Activated T-helper 2 cell treated with anti-CD3 and anti-CD28 coated beads, Interferon-gamma antibody, Interleukin-2, Interleukin-4, amounts not matched to agents 10 μg/mL and 5 μg/mL and 100 μg/mL, durations not matched to agents 14 hours and 24 hours and 36 hours (primary cell): Measurements from ENCODE around the gene KLHL18. TPM values are rescaled to one million over a fixed set of nuclear protein-coding genes. Genes with fewer than 3 reads are reported as not detected.
"Not testable (repeated sequence)": the region's sequence is repeated elsewhere in the genome, so short reads cannot be mapped to it uniquely, and the experiment has no call there.

ENCODE experiments used
- DNase-seq: peaks from one replicate; pipeline ENCODE4 v3.0.0; 2021; ENCODE audit warnings: low spot score
- H3K27ac Mint-ChIP-seq: one replicate; pipeline ENCODE4 v1.8.0; 2021; ENCODE audit warnings: mixed read lengths
- H3K27me3 Mint-ChIP-seq: one replicate; pipeline ENCODE4 v1.8.0; 2021; ENCODE audit warnings: low read depth, mixed read lengths
- H3K36me3 Mint-ChIP-seq: one replicate; pipeline ENCODE4 v1.8.0; 2021; ENCODE audit warnings: low read depth, mixed read lengths
- H3K4me1 Mint-ChIP-seq: one replicate; pipeline ENCODE4 v1.8.0; 2021; ENCODE audit warnings: low read depth, mixed read lengths
- H3K4me3 Mint-ChIP-seq: one replicate; pipeline ENCODE4 v1.8.0; 2021; ENCODE audit warnings: low read depth, mild to moderate bottlenecking, moderate library complexity, mixed read lengths
- H3K9me3 Mint-ChIP-seq: one replicate; pipeline ENCODE4 v1.8.0; 2021; ENCODE audit warnings: mixed read lengths
- intact Hi-C: fragments of 100-400 bp; cut with micrococcal nuclease; formaldehyde crosslinking; loops from one replicate; pipeline ENCODE4 v1.15.1; 2023
- total RNA-seq: library from RNA; stranded (reverse); gene quantifications from 2 replicates; pipeline ENCODE4 v1.2.3, GENCODE V29; 2022

The KLHL18 gene
- total RNA-seq, 1 donor from 2014 or later = 35.7 TPM

DNA sequence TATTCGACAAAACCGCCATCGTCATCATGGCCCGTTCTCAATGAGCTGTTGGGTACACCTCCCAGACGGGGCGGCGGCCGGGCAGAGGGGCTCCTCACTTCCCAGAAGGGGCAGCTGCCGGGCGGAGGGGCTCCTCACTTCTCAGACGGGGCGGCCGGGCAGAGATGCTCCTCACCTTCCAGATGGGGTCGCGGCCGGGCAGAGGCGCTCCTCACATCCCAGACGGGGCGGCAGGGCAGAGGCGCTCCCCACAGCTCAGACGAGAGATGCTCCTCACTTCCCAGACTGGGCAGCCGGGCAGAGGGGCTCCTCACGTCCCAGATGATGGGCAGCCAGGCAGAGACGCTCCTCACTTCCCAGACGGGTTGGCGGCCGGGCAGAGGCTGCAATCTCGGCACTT is 26.5 kb downstream of the KLHL18 start:
- peaks cover 37% of the 10 kb centered on the region for H3K36me3 Mint-ChIP-seq
- H3K27me3 Mint-ChIP-seq, intact Hi-C loops, H3K27ac Mint-ChIP-seq, H3K4me3 Mint-ChIP-seq, DNase-seq, H3K9me3 Mint-ChIP-seq, H3K4me1 Mint-ChIP-seq: not testable (repeated sequence)

- intact Hi-C loops = no loop called here
- no peak overlapping the region for H3K4me3 Mint-ChIP-seq
- peaks cover 36% of the 10 kb centered on the region for H3K36me3 Mint-ChIP-seq
- H3K9me3 Mint-ChIP-seq = no peaks in the 10 kb centered on the region
- DNase-seq = no peak
- no peaks in the 10 kb centered on the region for H3K27me3 Mint-ChIP-seq
- H3K27ac Mint-ChIP-seq = no peak overlapping the region
- peaks cover 5% of the 10 kb centered on the region for H3K4me1 Mint-ChIP-seq
These were observed 27.6 kb downstream of the KLHL18 start for GRCh38 chr3:47310391-47310790.

DNA sequence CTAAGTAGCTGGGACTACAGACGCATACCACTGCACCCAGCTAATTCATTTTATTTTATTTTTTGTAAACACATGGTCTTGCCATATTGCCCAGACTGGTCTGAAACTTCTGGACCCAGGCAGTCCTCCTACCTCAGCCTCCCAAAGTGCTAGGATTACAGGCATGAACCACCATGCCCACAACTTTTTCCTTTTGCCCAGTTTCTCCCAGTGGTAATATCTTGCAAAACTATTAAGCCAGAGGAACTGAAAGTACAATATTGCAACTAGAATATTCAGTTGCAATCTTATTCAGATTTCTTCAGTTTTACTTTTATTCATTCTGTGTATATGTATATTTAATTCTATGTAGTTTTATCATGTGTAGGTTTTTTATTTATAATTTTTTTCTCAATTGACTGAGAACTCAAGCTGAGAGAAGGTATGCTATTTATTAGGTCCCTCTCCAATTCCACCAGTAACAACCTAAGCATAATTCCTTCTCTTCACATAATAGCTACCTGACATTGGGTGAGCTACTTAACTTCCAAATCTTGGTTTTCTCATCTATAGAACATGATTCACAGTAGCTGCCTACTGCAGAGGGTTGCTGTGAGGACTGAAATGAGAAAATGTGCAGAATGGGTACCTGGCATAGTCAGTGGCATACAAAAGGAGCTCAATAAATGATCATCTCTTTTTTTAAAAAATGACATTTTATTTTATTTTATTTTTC is 30.8 kb downstream of the KLHL18 start:
- H3K27ac Mint-ChIP-seq = no peak overlapping the region
- intact Hi-C loops = no loop called here
- DNase-seq = no peak
- no peaks in the 10 kb centered on the region for H3K4me1 Mint-ChIP-seq
- no peak overlapping the region for H3K4me3 Mint-ChIP-seq
- H3K9me3 Mint-ChIP-seq = no peaks in the 10 kb centered on the region
- H3K36me3 Mint-ChIP-seq = peaks cover 16% of the 10 kb centered on the region
- no peaks in the 10 kb centered on the region for H3K27me3 Mint-ChIP-seq

- Mint-ChIP-seq H3K27ac (no peak overlapping the region), H3K27me3 (no peaks in the 10 kb centered on the region), H3K9me3 (no peaks in the 10 kb centered on the region), H3K4me3 (no peak overlapping the region), H3K36me3 (peaks cover 11% of the 10 kb centered on the region), H3K4me1 (no peaks in the 10 kb centered on the region)
- no peak for DNase-seq
- intact Hi-C loops = no loop called here
These were observed 31.5 kb downstream of the KLHL18 start for GRCh38 chr3:47314056-47314764.

DNA sequence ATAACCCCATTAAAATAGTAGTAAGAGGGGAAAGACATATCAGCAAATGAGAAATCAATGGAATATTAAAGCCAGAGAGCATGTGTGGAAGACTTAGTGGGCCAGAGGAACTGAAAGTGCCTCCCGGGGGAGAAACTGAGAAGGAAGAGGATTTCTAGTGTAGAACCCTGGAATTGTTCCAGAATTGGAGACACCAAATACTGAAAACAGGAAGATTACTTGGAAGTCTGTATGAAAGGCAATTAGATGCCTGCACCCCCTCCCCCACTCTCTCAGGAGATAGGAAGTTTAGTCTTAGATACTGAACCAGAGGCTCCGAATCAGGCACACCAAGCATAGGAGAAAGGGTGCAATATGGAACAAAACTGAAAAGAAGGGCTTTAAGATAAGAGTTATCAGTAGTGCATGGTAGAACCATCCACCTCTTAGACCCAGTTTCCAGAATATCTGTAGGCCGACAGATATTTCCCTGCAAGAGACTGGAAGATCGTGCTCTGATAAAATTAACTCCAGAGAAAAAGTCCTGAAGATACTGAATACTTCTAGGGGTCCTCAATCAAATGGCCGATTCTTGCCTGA is 32.4 kb downstream of the KLHL18 start:
- no peak for DNase-seq
- Mint-ChIP-seq H3K27ac (no peak overlapping the region), H3K27me3 (no peaks in the 10 kb centered on the region), H3K4me1 (no peaks in the 10 kb centered on the region), H3K9me3 (no peaks in the 10 kb centered on the region), H3K36me3 (peaks cover 11% of the 10 kb centered on the region), H3K4me3 (no peak overlapping the region)
- intact Hi-C loops = no loop called here

DNA sequence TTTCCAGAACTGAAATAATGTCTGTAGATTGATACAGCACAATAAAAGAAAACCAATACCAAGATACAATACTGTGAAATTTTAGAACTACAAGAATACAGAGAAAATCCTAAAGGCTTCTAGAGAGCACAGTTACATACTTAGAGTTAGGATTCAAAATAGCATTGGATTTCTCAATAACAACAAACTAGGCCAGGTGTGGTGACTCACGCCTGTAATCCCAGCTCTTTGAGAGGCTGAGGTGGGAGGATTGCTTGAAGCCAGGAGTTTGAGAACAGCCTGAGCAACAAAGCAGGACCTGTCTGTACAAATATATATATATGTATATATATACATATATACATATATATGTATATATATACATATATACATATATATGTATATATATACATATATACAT is 33.4 kb downstream of the KLHL18 start:
- H3K36me3 Mint-ChIP-seq = peaks cover 14% of the 10 kb centered on the region
- DNase-seq, H3K27me3 Mint-ChIP-seq, H3K4me3 Mint-ChIP-seq, H3K27ac Mint-ChIP-seq, intact Hi-C loops, H3K9me3 Mint-ChIP-seq, H3K4me1 Mint-ChIP-seq: not testable (repeated sequence)

- Mint-ChIP-seq H3K27me3 (no peaks in the 10 kb centered on the region), H3K4me3 (no peak overlapping the region), H3K4me1 (peaks cover 3% of the 10 kb centered on the region), H3K9me3 (no peaks in the 10 kb centered on the region), H3K36me3 (peaks cover 32% of the 10 kb centered on the region), H3K27ac (no peak overlapping the region)
- DNase-seq = no peak
- intact Hi-C loops = no loop called here
These were observed 36.2 kb downstream of the KLHL18 start for GRCh38 chr3:47318916-47319315.

DNA sequence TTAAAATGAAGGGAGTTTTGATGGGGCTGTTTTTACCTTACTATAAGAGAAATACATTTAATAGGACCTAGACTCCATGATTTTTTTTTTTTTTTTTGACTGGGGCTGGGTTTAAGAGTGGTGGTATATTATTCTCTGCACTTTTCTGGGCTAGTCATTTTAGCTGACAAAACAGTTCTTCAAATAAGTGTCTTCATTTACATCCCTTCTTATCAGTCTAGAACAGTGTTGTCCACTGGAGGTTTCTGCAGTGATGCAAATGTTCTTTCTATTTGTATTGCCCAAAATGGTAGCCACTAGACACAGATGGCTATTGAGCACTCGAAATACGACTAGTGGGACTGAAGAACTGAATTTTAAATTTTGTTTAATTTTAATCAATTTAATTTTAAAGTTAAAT is 37.2 kb downstream of the KLHL18 start:
- no peaks in the 10 kb centered on the region for H3K27me3 Mint-ChIP-seq
- peaks cover 3% of the 10 kb centered on the region for H3K4me1 Mint-ChIP-seq
- H3K4me3 Mint-ChIP-seq = no peak overlapping the region
- H3K9me3 Mint-ChIP-seq = no peaks in the 10 kb centered on the region
- H3K27ac Mint-ChIP-seq = no peak overlapping the region
- intact Hi-C loops = loop anchor here (5.0 kb wide), 2 partner anchors 453 to 613 kb away; no protein-coding TSS in a partner anchor
- peaks cover 29% of the 10 kb centered on the region for H3K36me3 Mint-ChIP-seq
- DNase-seq = no peak

DNA sequence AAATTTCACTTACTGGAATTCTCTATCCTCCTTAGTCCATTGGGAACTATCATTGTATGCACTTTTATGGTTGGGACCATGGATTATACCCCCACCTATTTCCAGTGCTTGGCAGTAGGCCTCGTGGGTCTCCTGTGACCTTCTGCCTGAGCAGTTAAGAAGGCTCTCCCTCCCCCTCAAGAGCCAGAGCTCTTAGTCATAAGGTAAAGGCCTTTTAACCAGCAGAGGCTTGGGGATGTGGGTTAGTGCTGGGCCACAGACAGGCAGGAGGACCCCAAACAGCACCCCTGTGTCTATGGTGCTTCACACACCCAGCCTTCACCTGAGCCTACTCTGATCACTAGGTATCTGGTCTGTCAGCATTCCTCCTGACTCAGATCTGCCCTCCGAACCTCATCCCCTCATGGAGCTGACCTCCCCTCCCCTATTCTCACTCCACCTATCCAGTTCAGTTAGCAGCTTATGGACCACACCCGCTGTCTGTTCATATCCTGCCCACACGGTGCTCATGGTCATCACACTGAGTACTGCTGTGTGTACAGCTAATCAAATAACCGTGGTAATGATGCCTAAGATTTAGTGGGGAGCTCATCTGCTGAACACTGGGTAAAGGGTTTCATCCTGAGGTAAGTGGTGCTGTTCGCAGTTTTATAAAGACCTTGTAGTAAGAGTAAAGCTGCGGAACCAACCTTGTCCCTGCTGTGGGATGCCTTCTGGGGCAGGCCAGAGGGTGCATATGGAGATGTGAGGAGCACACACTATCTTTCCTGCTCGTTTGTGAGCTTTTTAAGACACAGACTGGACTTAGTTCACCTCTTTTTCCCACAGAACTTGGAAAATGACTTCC is 40.9 kb downstream of the KLHL18 start:
- Mint-ChIP-seq H3K27ac (no peak overlapping the region), H3K4me3 (no peak overlapping the region), H3K9me3 (no peaks in the 10 kb centered on the region), H3K27me3 (no peaks in the 10 kb centered on the region), H3K36me3 (peaks cover 36% of the 10 kb centered on the region), H3K4me1 (peaks cover 3% of the 10 kb centered on the region)
- no peak for DNase-seq
- intact Hi-C loops = loop anchor here (5.0 kb wide), 2 partner anchors 456 to 616 kb away; no protein-coding TSS in a partner anchor

DNA sequence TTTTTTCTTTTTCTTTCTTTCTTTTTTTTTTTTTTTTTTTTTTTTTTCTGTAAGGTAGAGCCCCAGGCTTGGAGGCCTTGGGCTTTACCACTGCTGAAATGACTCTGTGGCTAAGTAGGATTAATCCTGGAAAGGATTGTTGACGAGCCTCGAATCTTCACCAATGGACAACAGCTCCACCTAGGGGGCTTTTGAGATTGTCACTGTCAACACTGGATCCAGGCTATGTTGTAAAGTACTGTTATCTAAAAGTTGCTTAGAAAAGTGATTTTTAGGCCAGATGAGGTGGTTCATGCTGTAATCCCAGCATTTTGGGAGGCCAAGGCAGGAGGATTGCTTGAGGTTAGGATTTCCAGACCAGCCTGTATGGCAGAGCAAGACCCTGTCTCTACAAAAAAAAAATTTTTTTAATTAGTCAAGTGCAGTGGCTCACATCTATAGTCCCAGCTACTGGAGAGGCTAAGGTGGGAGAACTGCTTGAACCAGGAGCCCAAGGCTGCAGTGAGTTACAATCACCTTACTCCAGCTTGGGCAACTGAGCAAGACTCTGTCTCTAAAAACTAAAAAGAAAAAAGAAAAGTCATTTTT is 41.6 kb downstream of the KLHL18 start:
- no peak overlapping the region for H3K27ac Mint-ChIP-seq
- no peaks in the 10 kb centered on the region for H3K27me3 Mint-ChIP-seq
- intact Hi-C loops = loop anchor here (5.0 kb wide), 2 partner anchors 457 to 617 kb away; no protein-coding TSS in a partner anchor

GRCh38 chr3:47333907-47334306 is 51.2 kb downstream of the KLHL18 start:
- no peaks in the 10 kb centered on the region for H3K9me3 Mint-ChIP-seq
- H3K4me3 Mint-ChIP-seq = no peak overlapping the region
- H3K27me3 Mint-ChIP-seq = no peaks in the 10 kb centered on the region
- no peaks in the 10 kb centered on the region for H3K4me1 Mint-ChIP-seq
- peaks cover 54% of the 10 kb centered on the region for H3K36me3 Mint-ChIP-seq
- intact Hi-C loops = no loop called here
- DNase-seq = no peak
- no peak overlapping the region for H3K27ac Mint-ChIP-seq

More for the DNA sequence above, 41.6 kb downstream of the KLHL18 start:
- H3K4me3 Mint-ChIP-seq = no peak overlapping the region
- DNase-seq = peak; percentile 36
- peaks cover 41% of the 10 kb centered on the region for H3K36me3 Mint-ChIP-seq
- no peaks in the 10 kb centered on the region for H3K9me3 Mint-ChIP-seq
- peaks cover 3% of the 10 kb centered on the region for H3K4me1 Mint-ChIP-seq

GRCh38 chr3:47337656-47338055 is 54.9 kb downstream of the KLHL18 start:
- Mint-ChIP-seq H3K36me3 (peaks cover 43% of the 10 kb centered on the region), H3K27me3 (no peaks in the 10 kb centered on the region), H3K9me3 (no peaks in the 10 kb centered on the region), H3K27ac (no peak overlapping the region), H3K4me3 (no peak overlapping the region), H3K4me1 (no peaks in the 10 kb centered on the region)
- DNase-seq = no peak
- intact Hi-C loops = no loop called here
